Stimulated activated naive CD4-positive, alpha-beta T cell (primary cell): ENCODE measurements around the gene CLPTM1L.
"Not testable (repeated sequence)": the region's sequence is repeated elsewhere in the genome, so short reads cannot be mapped to it uniquely, and the experiment has no call there.

Experiments
- DNase-seq, 6 experiments: peaks; one replicate each; lab custom pipeline; 2025; lab: John Stamatoyannopoulos, UW

CLPTM1L gene

GRCh38 chr5:1359713-1360112, 14.8 kb upstream of the CLPTM1L start:
- no peak for DNase-seq

DNA sequence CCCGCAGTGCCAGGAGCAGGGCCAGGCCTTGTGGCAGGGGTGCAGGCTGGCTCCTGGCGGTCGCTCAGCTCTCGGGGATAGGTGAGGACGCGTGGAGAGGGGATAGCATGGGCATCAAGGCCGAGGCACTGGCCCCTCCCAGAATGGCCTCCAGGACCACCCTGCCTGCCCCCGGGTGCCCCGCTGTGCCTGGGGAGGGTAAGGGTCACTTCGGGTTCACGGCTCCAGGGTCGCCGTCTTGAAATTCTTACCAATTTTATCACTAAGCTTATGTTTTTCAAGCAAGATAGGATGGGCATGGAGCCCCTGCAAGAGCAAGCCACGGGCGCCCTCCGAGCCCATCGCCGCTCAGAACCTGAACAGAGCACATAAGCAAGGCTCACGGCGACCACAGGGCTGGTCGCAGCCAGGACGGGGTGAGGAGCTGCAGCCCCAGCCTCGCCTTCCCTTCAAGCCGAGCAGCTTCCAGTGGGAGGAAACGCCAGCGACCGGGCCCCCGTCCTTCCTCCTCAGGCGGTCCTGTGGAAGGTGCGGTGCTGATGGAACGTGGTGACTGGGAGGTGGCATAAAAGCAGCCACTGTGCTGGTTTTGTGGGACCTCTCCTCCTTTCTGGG, 14.2 kb upstream of the CLPTM1L start:
- no peak for DNase-seq

- DNase-seq, result no peak
Measured at GRCh38 chr5:1358726-1359025, 13.8 kb upstream of the CLPTM1L start.

- no peak for DNase-seq
Measured at GRCh38 chr5:1357946-1358725, 13.2 kb upstream of the CLPTM1L start.

DNA sequence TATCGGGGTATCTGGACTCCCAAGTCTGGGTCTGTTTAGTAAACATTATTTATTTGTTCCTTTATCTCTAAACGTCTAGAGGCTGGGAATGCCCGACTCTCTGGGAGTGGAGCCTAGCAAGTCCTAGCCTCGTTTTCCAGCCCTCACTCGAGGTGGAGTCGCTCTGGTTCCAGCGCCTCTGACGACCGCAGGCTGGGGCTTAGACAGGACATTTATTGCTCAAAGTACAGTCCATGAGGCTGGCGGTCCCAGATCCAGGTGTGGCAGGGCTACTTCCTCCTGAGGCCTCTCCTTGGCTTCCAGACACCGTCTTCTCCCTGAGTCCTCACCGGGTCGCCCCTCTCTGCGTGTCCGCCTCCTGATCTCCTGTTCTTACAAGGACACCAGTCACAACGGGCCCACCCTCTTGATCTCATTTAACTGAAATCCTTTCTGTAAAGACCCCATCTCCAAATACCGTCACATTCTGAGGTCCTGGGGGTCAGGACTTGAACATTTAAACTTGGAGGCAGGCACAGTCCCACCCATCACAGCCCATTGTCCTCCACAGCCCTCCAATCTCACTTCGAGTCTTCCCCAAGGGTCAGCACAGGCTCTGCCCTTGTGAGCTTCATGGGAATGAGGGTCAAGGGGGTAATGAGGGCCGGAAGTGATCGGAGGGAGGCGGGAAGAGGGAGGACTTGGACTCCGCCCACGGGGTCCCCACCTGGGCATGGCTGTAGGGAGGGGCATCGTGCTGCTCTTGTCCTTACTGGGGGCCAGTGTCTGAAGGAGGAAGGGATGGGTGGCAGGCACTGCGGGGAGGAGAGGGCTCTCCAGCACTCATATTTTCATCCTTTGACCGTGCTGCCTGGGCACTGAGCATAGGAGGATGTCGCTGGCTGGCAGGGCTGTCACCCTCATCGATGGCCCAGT, 12.2 kb upstream of the CLPTM1L start:
- no peak for DNase-seq

DNA sequence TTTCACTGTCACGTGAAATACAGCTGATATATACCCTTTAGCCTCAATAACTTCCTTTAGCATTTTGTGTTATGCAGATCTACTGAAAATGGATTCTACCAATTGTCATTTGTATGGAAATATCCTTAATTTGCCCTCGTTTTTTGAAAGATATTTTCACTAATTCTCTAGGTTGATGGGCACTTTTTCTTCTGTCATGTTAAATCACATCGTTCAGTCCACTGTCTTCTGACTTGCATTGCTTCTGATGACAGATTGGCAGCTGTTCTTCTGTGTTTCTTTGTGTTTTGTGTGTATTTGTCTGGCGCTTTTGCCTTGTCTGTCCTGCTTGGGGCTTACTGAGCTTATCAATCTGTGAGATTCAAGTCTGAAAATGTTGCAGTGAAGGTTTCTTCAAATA, 9.7 kb upstream of the CLPTM1L start:
- DNase-seq, result no peak

DNA sequence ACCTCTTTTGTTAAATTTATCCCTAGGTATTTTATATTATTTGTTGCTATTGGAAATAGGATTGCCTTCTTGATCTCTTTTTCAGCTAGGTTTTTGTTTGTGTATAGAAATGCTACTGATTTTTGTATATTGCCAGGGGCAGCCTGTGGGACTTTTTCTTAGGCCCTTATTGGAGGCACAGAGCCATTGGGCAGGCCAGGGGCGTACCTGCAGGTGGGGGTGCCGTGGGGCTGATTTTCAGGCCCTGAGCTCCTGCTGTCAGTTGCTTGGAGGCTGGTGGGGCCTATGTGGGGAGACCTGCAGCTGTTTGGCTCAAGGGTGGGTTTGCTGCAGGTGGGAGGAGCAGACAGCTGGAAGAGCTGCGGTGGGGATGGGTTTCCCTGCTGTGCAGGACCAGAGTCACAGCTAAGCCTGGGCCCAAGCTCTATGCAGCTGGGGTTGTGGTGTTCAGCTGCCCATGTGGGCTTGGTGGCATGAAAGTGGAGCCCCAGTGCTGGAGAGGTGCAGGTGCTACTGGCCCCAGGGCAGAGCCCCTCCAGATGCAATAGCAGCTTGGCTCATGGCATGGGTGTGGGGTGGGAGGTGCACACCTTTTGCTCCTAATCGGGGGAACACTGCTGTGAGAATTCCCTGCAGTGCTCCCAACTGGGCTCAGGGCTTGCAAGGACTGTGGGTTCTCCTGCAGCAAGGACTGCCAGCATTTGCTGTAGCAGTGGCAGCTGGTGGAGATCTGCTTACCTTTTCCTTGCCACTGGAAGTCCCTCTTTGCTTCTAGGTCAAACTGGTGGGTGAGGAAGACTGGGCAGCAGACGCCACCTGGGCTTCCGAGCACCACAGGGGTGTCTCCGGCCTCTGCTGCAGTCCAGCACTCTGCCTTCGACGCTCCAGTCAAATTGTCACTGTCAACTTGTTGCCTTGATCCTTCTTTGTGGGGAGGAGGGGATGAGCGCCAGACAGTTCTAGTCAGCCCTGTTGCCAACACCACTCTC, 7.6 kb upstream of the CLPTM1L start:
- DNase-seq, result no peak

- no peak for DNase-seq
Measured at GRCh38 chr5:1351156-1351555, 6.3 kb upstream of the CLPTM1L start.

- no peak for DNase-seq
Measured at GRCh38 chr5:1349246-1349645, 4.3 kb upstream of the CLPTM1L start.

DNA sequence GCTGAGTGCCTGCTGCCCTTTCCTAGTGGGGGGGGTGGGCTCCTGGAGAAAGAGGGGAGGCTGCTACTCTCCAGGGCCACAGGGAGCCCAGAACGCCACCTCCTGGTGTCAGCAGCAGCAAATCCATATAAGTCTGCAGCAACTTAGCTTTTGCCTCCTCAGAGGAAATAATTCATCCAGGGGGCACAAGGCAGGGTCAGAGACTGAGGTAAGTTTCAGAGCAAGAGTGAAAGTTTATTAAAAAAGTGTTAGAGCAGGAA, 4.0 kb upstream of the CLPTM1L start:
- DNase-seq, result no peak

DNA sequence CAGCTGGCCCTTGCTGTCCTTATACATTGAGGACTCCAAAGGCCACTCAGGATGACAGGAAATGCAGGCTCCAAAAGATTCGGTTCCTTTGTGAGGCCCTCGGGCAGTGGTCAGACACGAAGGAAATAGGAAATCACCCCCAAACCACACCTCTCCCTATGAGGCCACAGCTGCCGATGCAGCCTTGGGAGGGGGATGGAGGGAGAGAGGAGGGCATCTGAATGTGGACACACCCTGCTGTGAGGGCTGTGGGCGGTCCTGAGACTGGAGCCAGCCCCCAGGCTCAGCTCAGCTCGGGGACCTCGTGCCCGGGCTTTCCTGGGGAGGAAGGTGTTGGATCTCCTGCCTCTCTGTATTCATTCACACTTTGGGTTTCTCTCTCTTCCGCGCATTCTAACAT, 2.7 kb upstream of the CLPTM1L start:
- DNase-seq, result no peak

DNA sequence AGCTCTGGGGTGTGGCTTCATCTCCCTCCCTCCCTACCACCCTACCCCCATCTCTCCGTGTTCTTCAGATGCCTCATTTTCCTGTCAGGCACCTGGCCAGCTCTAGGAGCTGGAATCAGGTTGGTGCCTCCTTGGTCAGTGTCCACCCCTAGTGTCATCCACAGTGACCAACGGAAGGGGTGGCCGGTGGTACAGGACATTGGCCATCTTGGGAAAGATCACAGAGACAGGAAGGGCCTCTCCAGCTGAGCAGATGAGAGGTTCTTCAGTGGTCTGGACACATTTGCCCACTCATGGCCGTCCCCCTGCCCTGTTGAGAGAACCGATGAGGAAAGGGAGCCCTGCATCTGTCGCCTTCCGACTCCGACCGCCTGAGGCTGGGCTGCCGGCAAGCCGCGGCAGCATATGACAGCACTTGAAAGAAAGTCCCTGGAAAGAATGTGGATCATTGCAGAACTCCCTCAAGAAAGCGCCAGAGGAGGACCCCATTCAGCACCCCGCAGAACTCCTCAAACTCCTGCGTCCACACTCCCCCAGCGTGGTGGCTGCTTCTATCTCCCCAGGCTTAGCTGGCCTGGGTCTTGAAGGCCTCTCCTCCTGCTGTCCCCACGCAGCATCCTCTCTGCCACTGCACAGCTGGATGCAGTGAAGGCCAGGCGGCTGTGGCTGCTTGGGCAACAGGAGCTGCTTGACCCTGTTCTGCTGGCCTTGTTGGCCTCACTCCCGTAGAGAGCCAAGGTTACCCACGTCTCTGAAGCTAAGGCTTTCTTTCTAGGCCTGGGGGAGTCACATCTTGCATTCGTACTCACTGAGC, 1.9 kb upstream of the CLPTM1L start:
- DNase-seq, result no peak

DNA sequence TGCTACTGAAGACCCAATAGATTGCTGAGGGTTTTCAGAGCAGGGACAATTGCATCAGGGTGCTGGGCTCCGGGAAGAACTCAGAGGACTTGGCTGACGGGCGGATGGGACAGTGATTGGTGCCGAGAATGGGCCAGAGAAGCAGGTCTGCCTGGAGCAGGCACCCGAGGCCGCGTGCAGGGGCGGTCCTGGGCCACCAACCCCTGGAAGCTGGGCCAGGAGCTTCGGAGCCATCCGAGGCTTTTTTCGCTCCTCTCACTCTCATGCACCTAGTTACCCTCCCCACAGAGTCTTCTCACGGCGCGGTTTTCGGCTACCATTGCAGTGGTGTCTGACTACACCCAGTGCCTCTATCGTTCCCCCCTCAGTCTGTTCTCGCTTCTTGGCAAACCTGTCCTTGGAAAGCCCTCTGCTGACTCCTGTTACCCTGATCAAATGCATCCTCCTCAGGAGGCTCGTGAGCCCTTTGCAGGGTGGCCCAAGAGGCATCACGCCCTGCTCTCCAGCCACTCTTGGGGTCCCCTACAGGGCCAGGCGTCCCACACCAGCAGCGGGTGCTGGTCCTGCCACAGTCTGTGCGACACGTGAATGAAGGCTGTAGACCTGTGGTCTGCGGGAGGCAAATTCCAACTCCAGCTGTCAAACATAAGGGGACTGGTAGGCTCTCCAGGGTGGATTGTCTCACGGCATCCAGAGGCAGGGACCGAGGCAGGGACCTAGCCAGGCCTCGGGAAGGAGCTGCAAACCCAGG, 1.2 kb upstream of the CLPTM1L start:
- DNase-seq, result no peak

GRCh38 chr5:1343931-1344901, 683 bp downstream of the CLPTM1L start:
- peak in 3 of 6 experiments; percentile 27 to 54 (median 37) for DNase-seq

GRCh38 chr5:1343315-1343751, 1.6 kb downstream of the CLPTM1L start:
- DNase-seq, result no peak

GRCh38 chr5:1342711-1343110, 2.2 kb downstream of the CLPTM1L start:
- DNase-seq, result not testable (repeated sequence)

DNA sequence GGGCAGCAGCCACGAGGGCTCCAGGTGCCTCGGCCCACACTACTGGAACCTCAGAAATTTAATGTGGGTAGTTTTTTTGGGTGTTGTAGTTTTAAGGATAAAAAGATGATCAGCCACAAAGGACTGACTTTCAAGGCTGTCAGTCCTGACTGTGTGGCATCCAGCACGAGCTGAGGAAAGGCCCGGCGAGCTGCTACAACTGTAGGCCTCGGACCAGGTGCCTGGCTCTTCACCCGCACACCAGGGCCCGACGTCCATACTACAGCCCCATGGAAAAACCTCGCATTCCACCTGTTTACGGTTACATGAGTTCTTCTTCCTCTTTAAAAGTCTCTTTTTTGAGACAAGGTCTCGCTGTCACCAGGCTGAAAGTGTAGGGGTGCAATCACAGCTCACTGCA, 2.6 kb downstream of the CLPTM1L start:
- DNase-seq, result no peak

DNA sequence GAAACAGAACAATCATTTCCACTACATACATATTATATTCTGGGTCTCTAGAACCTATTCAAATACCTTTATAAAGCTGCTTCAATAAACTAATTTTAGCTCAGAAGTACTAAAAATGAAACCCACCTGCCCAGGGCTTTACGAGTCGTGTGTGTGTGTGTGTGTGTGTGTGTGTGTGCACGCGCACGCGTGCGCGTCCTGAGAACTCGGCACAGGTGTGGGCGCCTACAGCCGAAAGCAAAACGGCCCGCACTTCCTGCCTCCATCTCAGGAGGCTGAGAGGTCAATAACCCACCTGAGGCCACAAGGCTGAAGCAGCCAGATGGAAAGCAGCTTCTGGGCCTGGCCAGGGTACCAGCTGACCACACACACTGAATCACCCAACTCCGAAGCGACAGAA, 3.0 kb downstream of the CLPTM1L start:
- DNase-seq, result no peak

- not testable (repeated sequence) for DNase-seq
Measured at GRCh38 chr5:1339818-1340210, 5.1 kb downstream of the CLPTM1L start.
